Measurements from ENCODE around the gene PNPLA6.
A peak's percentile ranks its signal among the peaks of the same experiment; 100 is the strongest.

Gene PNPLA6

DNA sequence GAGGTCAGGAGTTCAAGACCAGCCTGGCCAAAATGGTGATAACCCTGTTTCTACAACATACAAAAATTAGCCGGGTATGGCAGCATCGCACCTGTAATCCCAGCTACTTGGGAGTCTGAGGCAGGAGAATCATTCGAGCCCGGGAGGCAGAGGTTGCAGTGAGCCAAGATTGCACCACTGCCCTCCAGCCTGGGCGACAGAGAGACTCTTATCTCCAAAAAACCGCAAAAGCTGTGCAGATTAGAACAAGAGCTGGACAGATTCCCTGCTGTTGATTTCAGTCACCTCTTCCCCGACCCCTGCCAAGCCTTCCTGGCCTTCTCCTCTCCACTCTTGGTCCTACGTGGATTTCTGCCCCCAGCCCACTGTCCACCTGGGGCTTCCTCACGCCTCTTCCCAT lies 68.4 kb downstream of the PNPLA6 start:
- Mint-ChIP-seq H3K4me3 (no peak overlapping the region), H3K9me3 (no peaks in the 10 kb centered on the region), H3K36me3 (ENCODE audit: low read depth) (no peaks in the 10 kb centered on the region), H3K4me1 (ENCODE audit: low read depth) (no peaks in the 10 kb centered on the region), H3K27ac (no peak overlapping the region), H3K27me3 (peaks cover 27% of the 10 kb centered on the region)
- no peak for DNase-seq

DNA sequence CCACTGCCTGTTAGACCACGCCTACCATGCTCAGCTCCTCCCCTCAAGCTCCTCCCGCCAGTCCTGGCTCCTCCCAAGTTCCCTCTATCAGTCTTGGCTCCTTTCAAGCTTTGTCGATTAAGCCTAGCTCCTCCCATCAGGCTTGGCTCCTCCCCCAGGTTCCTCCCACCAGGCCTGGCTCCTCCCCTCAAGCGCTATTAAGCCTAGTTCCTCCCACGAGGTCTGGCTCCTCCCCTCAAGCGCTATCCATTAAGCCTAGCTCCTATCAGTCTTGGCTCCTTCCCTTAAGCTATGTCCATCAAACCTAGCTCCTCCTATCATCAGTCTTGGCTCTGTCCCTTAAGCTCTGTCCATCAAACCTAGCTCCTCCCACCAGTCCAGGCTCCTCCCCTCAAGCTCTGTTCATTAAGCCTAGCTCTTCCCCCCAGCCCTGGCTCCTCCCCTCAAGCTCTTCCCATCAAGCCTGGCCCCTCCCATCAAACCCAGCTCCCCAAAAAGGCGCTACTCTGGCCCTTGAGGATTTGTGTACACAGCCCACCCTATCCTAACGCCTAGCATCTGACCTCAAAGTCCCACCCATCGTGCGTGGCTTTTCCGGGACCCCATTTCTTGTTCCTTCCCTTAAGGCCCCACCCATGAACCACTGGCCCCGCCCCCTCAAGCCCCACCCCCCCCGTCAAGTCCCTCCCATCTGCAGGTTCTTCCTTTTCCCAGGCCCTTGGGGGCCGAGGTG lies 70.1 kb downstream of the PNPLA6 start:
- Mint-ChIP-seq H3K36me3 (ENCODE audit: low read depth) (no peaks in the 10 kb centered on the region), H3K27me3 (peaks cover 26% of the 10 kb centered on the region), H3K27ac (no peak overlapping the region), H3K9me3 (no peaks in the 10 kb centered on the region), H3K4me3 (no peak overlapping the region), H3K4me1 (ENCODE audit: low read depth) (no peaks in the 10 kb centered on the region)
- DNase-seq, result peak; percentile 47

DNA sequence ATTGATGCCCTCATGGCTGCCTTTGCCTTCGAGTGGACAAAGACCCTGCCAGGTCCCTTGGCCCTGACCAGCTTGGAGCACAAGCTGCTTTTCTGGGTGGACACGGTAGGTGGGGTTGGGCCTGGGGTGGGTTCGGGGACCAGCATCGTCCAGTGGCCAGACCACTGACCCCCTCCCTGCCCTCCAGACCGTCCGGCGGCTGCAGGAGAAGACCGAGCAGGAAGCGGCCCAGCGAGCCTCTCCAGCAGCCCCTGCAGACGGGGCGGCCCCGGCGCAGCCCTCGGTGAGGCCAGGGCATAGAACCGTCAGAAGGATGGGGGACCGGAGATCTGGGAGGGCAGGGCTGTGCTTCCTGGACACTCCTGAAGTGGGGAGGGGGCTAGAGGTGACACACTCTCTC lies 70.8 kb downstream of the PNPLA6 start:
- H3K27ac Mint-ChIP-seq, result no peak overlapping the region
- no peak for DNase-seq
- no peaks in the 10 kb centered on the region for H3K36me3 Mint-ChIP-seq (ENCODE audit: low read depth)
- no peaks in the 10 kb centered on the region for H3K4me1 Mint-ChIP-seq (ENCODE audit: low read depth)
- H3K4me3 Mint-ChIP-seq, result no peak overlapping the region
- no peaks in the 10 kb centered on the region for H3K9me3 Mint-ChIP-seq
- H3K27me3 Mint-ChIP-seq, result peaks cover 26% of the 10 kb centered on the region

GRCh38 chr19:7607212-7607873 lies 71.8 kb downstream of the PNPLA6 start:
- Mint-ChIP-seq H3K27me3 (peaks cover 22% of the 10 kb centered on the region), H3K9me3 (no peaks in the 10 kb centered on the region), H3K4me1 (ENCODE audit: low read depth) (no peaks in the 10 kb centered on the region), H3K27ac (no peak overlapping the region), H3K36me3 (ENCODE audit: low read depth) (no peaks in the 10 kb centered on the region), H3K4me3 (no peak overlapping the region)
- DNase-seq, result no peak

DNA sequence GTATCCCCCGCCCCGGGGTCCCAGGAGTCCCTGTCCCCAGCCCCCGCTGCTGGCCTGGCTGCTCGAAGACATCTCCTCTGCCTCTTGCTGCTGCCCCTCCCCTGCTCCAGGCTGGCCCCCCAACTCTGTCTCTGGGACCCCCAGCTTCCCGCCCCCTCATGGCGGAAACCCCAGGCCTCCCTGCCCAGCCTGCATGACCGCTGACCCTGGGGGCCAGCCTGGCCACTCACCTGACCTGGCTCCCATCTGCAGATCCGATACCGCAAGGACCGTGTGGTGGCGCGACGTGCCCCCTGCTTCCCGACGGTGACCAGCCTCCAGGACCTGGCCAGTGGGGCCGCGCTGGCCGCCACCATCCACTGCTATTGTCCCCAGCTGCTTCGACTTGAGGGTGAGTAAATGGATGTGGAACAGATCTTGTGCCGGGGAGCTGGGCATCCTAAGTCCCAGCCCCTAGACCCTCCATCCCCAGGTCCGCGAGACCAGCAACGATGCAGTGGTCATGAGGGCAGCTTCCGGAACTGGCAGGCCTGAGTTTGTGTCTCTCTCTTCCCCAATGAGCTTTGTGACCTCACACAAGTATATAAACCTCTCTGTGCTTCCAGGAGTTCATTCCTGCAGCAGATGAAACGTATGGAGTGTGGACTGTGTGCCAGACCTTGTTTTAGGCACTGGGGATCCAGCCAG lies 72.5 kb downstream of the PNPLA6 start:
- Mint-ChIP-seq H3K4me3 (no peak overlapping the region), H3K9me3 (no peaks in the 10 kb centered on the region), H3K27me3 (peaks cover 16% of the 10 kb centered on the region), H3K27ac (no peak overlapping the region), H3K36me3 (ENCODE audit: low read depth) (no peaks in the 10 kb centered on the region), H3K4me1 (ENCODE audit: low read depth) (no peaks in the 10 kb centered on the region)
- DNase-seq, result no peak

GRCh38 chr19:7610491-7611240 lies 75.1 kb downstream of the PNPLA6 start:
- no peak overlapping the region for H3K4me3 Mint-ChIP-seq
- DNase-seq, result no peak
- no peaks in the 10 kb centered on the region for H3K9me3 Mint-ChIP-seq
- no peak overlapping the region for H3K27ac Mint-ChIP-seq
- H3K27me3 Mint-ChIP-seq, result peaks cover 2% of the 10 kb centered on the region
- H3K4me1 Mint-ChIP-seq (ENCODE audit: low read depth), result no peaks in the 10 kb centered on the region
- H3K36me3 Mint-ChIP-seq (ENCODE audit: low read depth), result no peaks in the 10 kb centered on the region

All from activated T-cell treated with anti-CD3 and anti-CD28 coated beads, Interleukin-2, amount 50 U/mL, for 24 hours (primary cell).